Activated T-cell treated with anti-CD3 and anti-CD28 coated beads for 1 hour (primary cell): ENCODE results near the gene B4GALNT1.
"Not testable (repeated sequence)": the region's sequence is repeated elsewhere in the genome, so short reads cannot be mapped to it uniquely, and the experiment has no call there.

Experiments
- DNase-seq: peaks from one replicate; pipeline ENCODE4 v3.0.0-alpha.2; 2020; ENCODE audit warnings: low read depth

The B4GALNT1 gene

GRCh38 chr12:57632958-57633840 is at the start of gene B4GALNT1:
TSS of gene B4GALNT1 (minus strand) at chr12:57633201. CDS start at chr12:57632132, 1,069 bp downstream.
- DNase-seq, result peak; percentile 55

- no peak for DNase-seq
Observed at GRCh38 chr12:57679697-57680096, 46.7 kb upstream of the B4GALNT1 start.

GRCh38 chr12:57677947-57678346 is 44.9 kb upstream of the B4GALNT1 start:
- DNase-seq, result not testable (repeated sequence)

DNA sequence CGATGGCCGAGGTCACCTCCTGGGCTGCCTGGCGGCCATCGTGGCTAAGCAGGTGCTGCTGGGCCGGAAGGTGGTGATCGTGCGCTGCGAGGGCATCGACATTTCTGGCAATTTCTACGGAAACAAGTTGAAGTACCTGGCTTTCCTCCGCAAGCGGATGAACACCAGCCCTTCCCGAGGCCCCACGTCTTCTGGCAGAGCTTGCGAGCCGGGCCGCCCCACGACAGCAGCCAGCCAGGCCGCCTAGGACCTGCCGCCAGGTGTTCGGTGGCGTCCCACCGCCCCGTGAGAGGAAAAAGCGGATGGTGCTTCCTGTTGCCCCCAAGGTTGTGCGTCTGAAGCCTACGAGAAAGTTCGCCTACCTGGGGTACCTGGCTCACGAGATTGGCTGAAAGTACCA is 41.7 kb upstream of the B4GALNT1 start:
- DNase-seq, result no peak

DNA sequence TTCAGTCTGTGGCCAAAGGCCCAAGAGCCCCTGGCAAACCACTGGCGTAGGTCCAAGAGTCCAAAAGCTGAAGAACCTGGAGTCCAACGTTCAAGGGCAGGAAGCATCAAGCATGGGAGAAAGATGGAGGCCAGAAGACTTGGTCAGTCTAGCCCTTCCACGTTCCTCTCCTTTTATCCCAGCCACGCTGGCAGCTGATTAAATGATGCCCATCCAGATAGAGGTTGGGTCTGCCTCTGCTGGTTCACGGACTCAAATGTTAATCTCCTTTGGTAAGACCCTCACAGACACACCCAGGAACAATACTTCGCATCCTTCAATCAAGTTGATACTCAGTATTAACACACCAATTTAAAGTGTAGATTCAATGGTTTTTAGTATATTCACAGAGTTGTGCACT is 39.8 kb upstream of the B4GALNT1 start:
- DNase-seq, result no peak

GRCh38 chr12:57671811-57672210 is 38.8 kb upstream of the B4GALNT1 start:
- not testable (repeated sequence) for DNase-seq

- DNase-seq, result not testable (repeated sequence)
Observed at GRCh38 chr12:57669691-57670090, 36.7 kb upstream of the B4GALNT1 start.

DNA sequence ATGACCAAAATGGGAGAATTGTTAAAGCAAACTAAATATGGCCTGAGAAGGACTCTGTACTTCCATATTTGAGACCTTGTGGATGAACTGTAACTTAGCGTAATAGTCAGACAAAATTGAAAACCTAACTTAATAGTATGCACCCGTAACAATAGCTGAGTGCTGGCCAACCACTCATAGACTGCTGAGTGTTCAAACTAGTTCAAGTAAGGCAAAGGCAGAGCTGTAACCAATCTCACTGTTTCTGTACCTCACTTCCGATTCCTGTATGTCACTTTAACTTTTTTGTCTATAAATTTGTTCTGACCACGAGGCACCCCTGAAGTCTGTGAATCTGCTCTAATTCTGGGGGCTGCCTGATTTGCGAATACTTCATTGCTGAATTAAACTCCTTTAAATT is 33.9 kb upstream of the B4GALNT1 start:
- no peak for DNase-seq

- not testable (repeated sequence) for DNase-seq
Observed at GRCh38 chr12:57665066-57665820, 32.2 kb upstream of the B4GALNT1 start.

GRCh38 chr12:57661376-57661775 is 28.4 kb upstream of the B4GALNT1 start:
- no peak for DNase-seq

DNA sequence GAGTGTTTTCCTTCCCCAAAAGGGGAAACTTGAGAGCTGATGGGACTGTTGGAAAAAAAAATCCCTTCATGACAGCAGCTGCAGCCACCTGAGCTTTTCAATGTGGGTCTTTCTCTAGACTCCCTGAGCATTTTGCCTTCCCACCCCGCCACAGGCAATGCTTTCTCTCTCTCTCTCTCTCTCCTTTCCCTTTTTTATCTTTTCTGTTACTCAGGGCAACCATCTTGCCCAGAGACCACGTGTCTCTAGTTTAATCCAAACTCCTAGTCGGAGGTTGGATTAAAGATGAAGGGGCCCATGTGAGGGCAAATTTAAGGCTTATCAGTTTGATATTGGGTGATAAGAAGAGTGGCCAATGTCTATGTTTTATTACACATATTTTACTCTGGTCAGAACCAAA is 25.9 kb upstream of the B4GALNT1 start:
- no peak for DNase-seq

DNA sequence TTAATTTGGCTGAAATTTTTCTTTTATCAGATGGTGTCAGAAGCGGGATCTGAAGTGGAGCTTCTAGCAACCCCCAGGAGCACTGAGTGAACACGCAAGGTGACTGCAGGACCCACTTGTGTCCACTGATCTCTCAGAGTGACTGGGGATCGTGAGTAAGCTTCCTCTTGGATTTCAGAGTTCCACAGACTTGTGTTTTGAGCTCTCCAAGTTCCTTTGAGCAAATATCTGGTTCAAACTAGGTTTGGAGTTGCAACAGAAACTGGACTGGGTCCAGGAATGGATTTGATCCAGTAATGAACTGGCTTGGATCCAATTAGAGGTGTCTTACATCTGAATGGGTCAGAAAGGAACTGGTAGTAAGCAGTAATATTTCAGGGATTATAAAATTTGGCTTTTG is 24.7 kb upstream of the B4GALNT1 start:
- no peak for DNase-seq

DNA sequence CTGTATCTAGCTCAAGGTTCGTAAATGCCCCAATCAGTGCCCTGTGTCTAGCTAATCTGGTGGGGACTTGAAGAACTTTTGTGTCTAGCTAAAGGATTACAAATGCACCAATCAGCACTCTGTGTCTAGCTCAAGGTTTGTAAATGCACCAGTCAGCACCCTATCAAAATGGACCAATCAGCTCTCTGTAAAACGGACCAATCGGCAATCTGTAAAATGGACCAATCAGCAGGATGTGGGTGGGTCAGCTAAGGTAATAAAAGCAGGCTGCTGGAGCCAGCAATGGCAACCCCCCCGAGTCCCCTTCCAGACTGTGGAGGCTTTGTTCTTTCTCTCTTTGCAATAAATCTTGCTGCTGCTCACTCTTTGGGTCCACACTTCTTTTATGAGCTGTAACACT is 23.4 kb upstream of the B4GALNT1 start:
- not testable (repeated sequence) for DNase-seq

GRCh38 chr12:57655541-57656240 is 22.7 kb upstream of the B4GALNT1 start:
- DNase-seq, result no peak

- DNase-seq, result no peak
Observed at GRCh38 chr12:57654042-57654441, 21.0 kb upstream of the B4GALNT1 start.

- DNase-seq, result not testable (repeated sequence)
Observed at GRCh38 chr12:57646659-57647049, 13.7 kb upstream of the B4GALNT1 start.

GRCh38 chr12:57645990-57646658 is 13.1 kb upstream of the B4GALNT1 start:
- DNase-seq, result not testable (repeated sequence)

GRCh38 chr12:57641699-57642442 is 8.9 kb upstream of the B4GALNT1 start:
- no peak for DNase-seq

DNA sequence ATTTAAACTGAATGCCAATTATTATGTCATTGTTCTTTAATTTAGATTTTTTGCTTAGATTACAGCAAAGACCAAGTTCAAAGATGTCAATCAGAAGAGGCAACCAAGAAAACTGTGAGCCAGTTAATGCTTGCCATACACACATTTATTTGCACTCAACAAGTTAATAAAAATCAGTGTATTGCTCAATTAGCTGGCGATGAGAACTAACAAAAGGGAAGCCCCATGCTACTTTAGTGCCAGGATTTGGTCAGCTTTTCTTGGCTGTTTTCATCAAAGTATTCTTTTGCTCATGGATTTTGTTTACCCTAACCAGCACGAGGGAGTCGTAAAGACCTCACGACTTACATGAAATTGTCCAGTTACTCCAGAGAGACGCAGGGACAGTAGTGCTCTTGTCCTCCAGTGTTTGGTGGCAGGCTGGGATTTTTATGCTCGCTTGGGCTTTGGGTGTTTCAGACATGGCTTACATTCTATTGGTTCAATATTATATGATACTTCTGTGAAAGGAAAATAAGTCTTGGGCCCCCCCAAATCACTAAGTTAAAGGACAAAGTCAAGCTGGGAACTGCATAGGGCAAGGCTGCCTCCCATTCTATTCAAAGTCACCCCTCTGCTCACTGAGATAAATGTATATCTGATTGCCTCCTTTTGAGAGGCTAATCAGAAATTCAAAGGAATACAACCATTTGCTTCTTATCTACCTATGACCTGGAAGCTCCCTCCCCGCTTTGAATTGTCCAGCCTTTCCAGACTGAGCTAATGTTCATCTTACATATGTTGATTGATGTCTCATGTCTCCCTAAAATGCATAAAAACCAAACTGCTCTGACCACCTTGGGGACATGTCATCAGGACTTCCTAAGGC is 7.4 kb upstream of the B4GALNT1 start:
- no peak for DNase-seq

- no peak for DNase-seq
Observed at GRCh38 chr12:57638096-57638495, 5.1 kb upstream of the B4GALNT1 start.
